ENCODE results near the gene BRCA1. TPM values are rescaled to one million over a fixed set of nuclear protein-coding genes. Genes with fewer than 3 reads are reported as not detected.
A peak's percentile ranks its signal among the peaks of the same experiment; 100 is the strongest.

BRCA1 gene
- polyA plus RNA-seq, 1 donor from 2014 or later, result 1.0 TPM

GRCh38 chr17:43039646-43040045, 85.5 kb downstream of the BRCA1 start:
- Histone ChIP-seq H3K27ac (ENCODE audit: low read length) (no peak overlapping the region), H3K79me2 (replicated peaks; ENCODE audit: insufficient read depth, low read length) (no peaks in the 10 kb centered on the region), H3K9me2 (ENCODE audit: insufficient read depth, low read length) (no peaks in the 10 kb centered on the region), H3K9ac (ENCODE audit: low read length) (no peak overlapping the region), H2AFZ (ENCODE audit: low read depth, low read length) (no peak overlapping the region), H3K9me3 (ENCODE audit: low read length) (no peaks in the 10 kb centered on the region), H4K20me1 (ENCODE audit: insufficient read depth) (no peaks in the 10 kb centered on the region), H3K27me3 (ENCODE audit: insufficient read depth, low read depth, low read length) (no peaks in the 10 kb centered on the region), H3K36me3 (ENCODE audit: insufficient read depth, low read length) (no peaks in the 10 kb centered on the region), H3K4me3 (ENCODE audit: low read length) (no peak overlapping the region), H3F3A (ENCODE audit: insufficient read depth, low read length, poor library complexity, severe bottlenecking) (no peaks in the 10 kb centered on the region), H3K4me2 (ENCODE audit: low read length) (no peak overlapping the region)
- TF ChIP-seq MXI1 (conservative IDR thresholded peaks at IDR 0.05; ENCODE audit: poor library complexity, severe bottlenecking) (no peak), EZH2 (IDR thresholded peaks at IDR 0.05; ENCODE audit: borderline replicate concordance, insufficient read depth, low read length, poor library complexity, severe bottlenecking) (no peak), POLR2AphosphoS5 (IDR thresholded peaks at IDR 0.05) (no peak), SMC3 (conservative IDR thresholded peaks at IDR 0.05; ENCODE audit: poor library complexity) (no peak), EP300 (conservative IDR thresholded peaks at IDR 0.05; ENCODE audit: poor library complexity, severe bottlenecking) (no peak), RAD21 (conservative IDR thresholded peaks at IDR 0.05) (no peak), TAF1 (IDR thresholded peaks at IDR 0.05; ENCODE audit: low read depth) (no peak)
- TF ChIP-seq, protein P1, sequence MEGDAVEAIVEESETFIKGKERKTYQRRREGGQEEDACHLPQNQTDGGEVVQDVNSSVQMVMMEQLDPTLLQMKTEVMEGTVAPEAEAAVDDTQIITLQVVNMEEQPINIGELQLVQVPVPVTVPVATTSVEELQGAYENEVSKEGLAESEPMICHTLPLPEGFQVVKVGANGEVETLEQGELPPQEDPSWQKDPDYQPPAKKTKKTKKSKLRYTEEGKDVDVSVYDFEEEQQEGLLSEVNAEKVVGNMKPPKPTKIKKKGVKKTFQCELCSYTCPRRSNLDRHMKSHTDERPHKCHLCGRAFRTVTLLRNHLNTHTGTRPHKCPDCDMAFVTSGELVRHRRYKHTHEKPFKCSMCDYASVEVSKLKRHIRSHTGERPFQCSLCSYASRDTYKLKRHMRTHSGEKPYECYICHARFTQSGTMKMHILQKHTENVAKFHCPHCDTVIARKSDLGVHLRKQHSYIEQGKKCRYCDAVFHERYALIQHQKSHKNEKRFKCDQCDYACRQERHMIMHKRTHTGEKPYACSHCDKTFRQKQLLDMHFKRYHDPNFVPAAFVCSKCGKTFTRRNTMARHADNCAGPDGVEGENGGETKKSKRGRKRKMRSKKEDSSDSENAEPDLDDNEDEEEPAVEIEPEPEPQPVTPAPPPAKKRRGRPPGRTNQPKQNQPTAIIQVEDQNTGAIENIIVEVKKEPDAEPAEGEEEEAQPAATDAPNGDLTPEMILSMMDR (IDR thresholded peaks at IDR 0.05; ENCODE audit: poor library complexity, severe bottlenecking), result no peak
- TF ChIP-seq, protein P2, sequence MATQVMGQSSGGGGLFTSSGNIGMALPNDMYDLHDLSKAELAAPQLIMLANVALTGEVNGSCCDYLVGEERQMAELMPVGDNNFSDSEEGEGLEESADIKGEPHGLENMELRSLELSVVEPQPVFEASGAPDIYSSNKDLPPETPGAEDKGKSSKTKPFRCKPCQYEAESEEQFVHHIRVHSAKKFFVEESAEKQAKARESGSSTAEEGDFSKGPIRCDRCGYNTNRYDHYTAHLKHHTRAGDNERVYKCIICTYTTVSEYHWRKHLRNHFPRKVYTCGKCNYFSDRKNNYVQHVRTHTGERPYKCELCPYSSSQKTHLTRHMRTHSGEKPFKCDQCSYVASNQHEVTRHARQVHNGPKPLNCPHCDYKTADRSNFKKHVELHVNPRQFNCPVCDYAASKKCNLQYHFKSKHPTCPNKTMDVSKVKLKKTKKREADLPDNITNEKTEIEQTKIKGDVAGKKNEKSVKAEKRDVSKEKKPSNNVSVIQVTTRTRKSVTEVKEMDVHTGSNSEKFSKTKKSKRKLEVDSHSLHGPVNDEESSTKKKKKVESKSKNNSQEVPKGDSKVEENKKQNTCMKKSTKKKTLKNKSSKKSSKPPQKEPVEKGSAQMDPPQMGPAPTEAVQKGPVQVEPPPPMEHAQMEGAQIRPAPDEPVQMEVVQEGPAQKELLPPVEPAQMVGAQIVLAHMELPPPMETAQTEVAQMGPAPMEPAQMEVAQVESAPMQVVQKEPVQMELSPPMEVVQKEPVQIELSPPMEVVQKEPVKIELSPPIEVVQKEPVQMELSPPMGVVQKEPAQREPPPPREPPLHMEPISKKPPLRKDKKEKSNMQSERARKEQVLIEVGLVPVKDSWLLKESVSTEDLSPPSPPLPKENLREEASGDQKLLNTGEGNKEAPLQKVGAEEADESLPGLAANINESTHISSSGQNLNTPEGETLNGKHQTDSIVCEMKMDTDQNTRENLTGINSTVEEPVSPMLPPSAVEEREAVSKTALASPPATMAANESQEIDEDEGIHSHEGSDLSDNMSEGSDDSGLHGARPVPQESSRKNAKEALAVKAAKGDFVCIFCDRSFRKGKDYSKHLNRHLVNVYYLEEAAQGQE (IDR thresholded peaks at IDR 0.05; ENCODE audit: borderline replicate concordance), result no peak

DNA sequence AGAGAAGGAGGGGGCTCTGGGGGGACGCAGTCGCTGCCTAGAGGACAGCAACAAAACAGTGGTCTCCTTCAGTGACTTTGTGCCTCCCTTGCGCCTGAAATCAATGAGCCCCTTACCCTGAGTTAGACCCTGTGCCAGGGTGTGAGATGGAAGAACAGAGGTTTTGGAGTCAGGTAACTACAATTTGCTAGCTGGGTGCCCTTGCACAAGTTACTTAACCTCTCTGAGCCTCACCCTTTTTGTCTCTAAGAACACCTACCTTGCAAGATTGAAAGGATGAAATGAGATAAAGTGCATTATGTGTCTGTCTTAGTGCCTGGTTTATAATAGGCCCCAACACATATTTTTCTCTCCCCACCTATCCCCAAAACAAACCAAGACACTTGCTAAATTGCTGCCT, 90.3 kb downstream of the BRCA1 start:
- Histone ChIP-seq H3K27ac (ENCODE audit: low read length) (peak overlapping the region; percentile 93), H3K36me3 (ENCODE audit: insufficient read depth, low read length) (no peaks in the 10 kb centered on the region)

More for the DNA sequence above, 90.3 kb downstream of the BRCA1 start:
- Histone ChIP-seq H4K20me1 (ENCODE audit: insufficient read depth) (no peaks in the 10 kb centered on the region), H3K4me3 (ENCODE audit: low read length) (peak overlapping the region; percentile 56), H3K9me2 (ENCODE audit: insufficient read depth, low read length) (no peaks in the 10 kb centered on the region), H2AFZ (ENCODE audit: low read depth, low read length) (peak overlapping the region; percentile 79), H3K27me3 (ENCODE audit: insufficient read depth, low read depth, low read length) (no peaks in the 10 kb centered on the region), H3K9me3 (ENCODE audit: low read length) (no peaks in the 10 kb centered on the region), H3K9ac (ENCODE audit: low read length) (peak overlapping the region; percentile 68), H3K4me2 (ENCODE audit: low read length) (peak overlapping the region; percentile 85), H3K79me2 (replicated peaks; ENCODE audit: insufficient read depth, low read length) (no peaks in the 10 kb centered on the region), H3F3A (ENCODE audit: insufficient read depth, low read length, poor library complexity, severe bottlenecking) (no peaks in the 10 kb centered on the region)
- TF ChIP-seq MXI1 (conservative IDR thresholded peaks at IDR 0.05; ENCODE audit: poor library complexity, severe bottlenecking) (no peak), SMC3 (conservative IDR thresholded peaks at IDR 0.05; ENCODE audit: poor library complexity) (no peak), EZH2 (IDR thresholded peaks at IDR 0.05; ENCODE audit: borderline replicate concordance, insufficient read depth, low read length, poor library complexity, severe bottlenecking) (no peak)

Data from neural cell (in vitro differentiated cells).